Activated T-cell treated with anti-CD3 and anti-CD28 coated beads, Interleukin-2, amount 50 U/mL, for 1 hour (primary cell): ENCODE results near the gene ALPK3.

Source experiments
- DNase-seq: peaks from one replicate; pipeline ENCODE4 v3.0.0-alpha.2; 2020

The ALPK3 gene

GRCh38 chr15:84799511-84800187 lies 17.5 kb upstream of the ALPK3 start:
- no peak for DNase-seq

GRCh38 chr15:84800365-84800806 lies 16.8 kb upstream of the ALPK3 start:
- no peak for DNase-seq

- DNase-seq = no peak
These were observed 12.9 kb upstream of the ALPK3 start for GRCh38 chr15:84804005-84804900.

- no peak for DNase-seq
These were observed 11.9 kb upstream of the ALPK3 start for GRCh38 chr15:84805221-84805620.

- no peak for DNase-seq
These were observed 9.9 kb upstream of the ALPK3 start for GRCh38 chr15:84807228-84807627.

GRCh38 chr15:84810073-84810840 lies 6.9 kb upstream of the ALPK3 start:
- no peak for DNase-seq

GRCh38 chr15:84811151-84811550 lies 6.0 kb upstream of the ALPK3 start:
- no peak for DNase-seq

- no peak for DNase-seq
These were observed 5.3 kb upstream of the ALPK3 start for GRCh38 chr15:84811828-84812227.

GRCh38 chr15:84812842-84813241 lies 4.3 kb upstream of the ALPK3 start:
- DNase-seq = no peak

- no peak for DNase-seq
These were observed 3.7 kb upstream of the ALPK3 start for GRCh38 chr15:84813435-84813834.

- no peak for DNase-seq
These were observed 3.2 kb upstream of the ALPK3 start for GRCh38 chr15:84813931-84814330.

GRCh38 chr15:84814916-84815315 lies 2.2 kb upstream of the ALPK3 start:
- no peak for DNase-seq

GRCh38 chr15:84817466-84818081 lies 418 bp downstream of the ALPK3 start:
- DNase-seq = no peak

GRCh38 chr15:84818261-84819131 lies 1.3 kb downstream of the ALPK3 start:
- DNase-seq = no peak

GRCh38 chr15:84819291-84819768 lies 2.2 kb downstream of the ALPK3 start:
- no peak for DNase-seq

- no peak for DNase-seq
These were observed 2.6 kb downstream of the ALPK3 start for GRCh38 chr15:84819791-84820190.

- DNase-seq = no peak
These were observed 4.4 kb downstream of the ALPK3 start for GRCh38 chr15:84821501-84822021.

GRCh38 chr15:84822653-84823281 lies 5.6 kb downstream of the ALPK3 start:
- no peak for DNase-seq

GRCh38 chr15:84823282-84823878 lies 6.2 kb downstream of the ALPK3 start:
- no peak for DNase-seq

- DNase-seq = no peak
These were observed 7.3 kb downstream of the ALPK3 start for GRCh38 chr15:84824260-84825007.
